Measurements from ENCODE around the gene ATE1. TPM values are rescaled to one million over a fixed set of nuclear protein-coding genes. Genes with fewer than 3 reads are reported as not detected.

The ATE1 gene
- total and polyA plus RNA-seq, 10 of the 15 experiments (the other 5 are each of a cell fraction or from before 2014, with no cell fraction given): 4.3 to 22.7 (median 15.9) TPM

DNA sequence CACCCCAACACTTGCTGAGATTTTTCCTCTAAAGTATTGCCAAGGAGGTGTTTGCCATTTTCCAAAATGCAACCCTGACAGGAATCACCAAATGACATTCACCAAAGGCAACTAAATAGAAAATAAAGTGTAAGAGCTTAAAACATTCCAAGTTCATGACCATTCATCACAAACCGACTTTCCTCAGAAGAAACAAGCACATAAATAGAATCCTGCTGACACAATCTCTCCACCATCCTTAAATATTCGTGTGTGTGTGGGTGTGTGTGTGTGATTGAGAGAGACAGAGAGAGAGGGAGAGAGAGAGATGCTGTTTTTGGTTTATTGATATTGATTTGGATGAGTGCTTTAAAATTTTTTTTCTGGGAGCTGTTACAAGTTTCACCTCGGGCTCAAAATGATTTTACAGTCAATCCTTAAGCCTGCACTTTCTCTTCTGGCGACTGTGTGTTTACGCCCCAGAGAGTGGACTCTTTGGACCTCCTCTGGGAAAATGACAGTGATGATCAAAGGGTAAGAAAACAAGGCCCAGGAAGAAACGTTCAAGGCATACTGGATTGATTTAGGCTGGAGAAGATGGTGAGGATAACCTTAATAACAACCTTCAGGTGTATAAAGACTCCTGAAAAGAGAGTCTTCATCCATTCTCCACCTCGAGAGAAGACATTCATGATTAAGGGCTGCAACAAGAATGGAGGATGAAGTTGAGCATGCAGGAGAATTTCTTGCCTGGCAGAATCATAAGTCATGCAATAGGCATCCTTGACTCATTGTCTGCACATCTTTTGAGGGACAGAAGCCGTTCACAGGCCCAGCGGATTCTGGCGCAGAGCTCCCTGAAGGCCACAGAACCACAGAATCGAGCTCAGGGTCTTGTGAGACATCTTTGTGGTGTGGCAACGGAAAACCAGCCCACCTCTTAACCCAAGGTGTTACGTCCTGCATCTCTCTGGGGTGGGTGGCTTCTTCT is 225.2 kb downstream of the ATE1 start:
- H3K4me1 ChIP-seq (ENCODE audit: control insufficient read depth, insufficient read depth, low read length): no peaks in the 10 kb centered on the region
- no peaks in the 10 kb centered on the region for H3K79me2 ChIP-seq (ENCODE audit: control insufficient read depth, insufficient read depth, low read length)
- H2AFZ ChIP-seq (ENCODE audit: control insufficient read depth, low read depth, low read length): no peak overlapping the region
- BruUV-seq (replicated peaks): no TSS peak
- intact Hi-C loops (cut with micrococcal nuclease; ENCODE audit: unreplicated experiment): no loop called here
- ChIA-PET SMC1A (ENCODE audit: uncharacterized antibody, unreplicated experiment) (no interaction called here), POLR2A (no interaction called here), CTCF (interaction anchor here (0.7 kb wide), 1 partner anchor 39 kb away, joined by 3 read pairs; no protein-coding TSS in a partner anchor), RAD21 (ENCODE audit: unreplicated experiment) (no interaction called here)
- no peak for TF ChIP-seq SIN3A (IDR thresholded peaks at IDR 0.05; ENCODE audit: low read depth, low read length)
- TF ChIP-seq ZNF217 (IDR thresholded peaks at IDR 0.05): no peak
- no peak overlapping the region for H3K27ac ChIP-seq (ENCODE audit: control insufficient read depth, insufficient read depth)
- in situ Hi-C loops (cut with MboI): no loop called here
- no peaks in the 10 kb centered on the region; the same call in 2 of the 3 replicates for H3K9me3 ChIP-seq (replicated peaks; ENCODE audit: control insufficient read depth, insufficient read depth, low read length)
- no peak overlapping the region for H3K4me3 ChIP-seq
- WGBS (ENCODE audit: insufficient coverage, insufficient replicate concordance, low lambda C conversion rate, missing lambda C conversion rate): 23% methylated on average over 13 of the region's 13 CpGs
- no peaks in the 10 kb centered on the region for H3K36me3 ChIP-seq (ENCODE audit: control insufficient read depth in 2 of 2, insufficient read depth in 2 of 2, low read length in 1 of 2)
- DNase-seq (ENCODE audit: low read depth, low spot score) (no peak), ATAC-seq (no peak), FAIRE-seq (no peak)
- no peaks in the 10 kb centered on the region for H4K20me1 ChIP-seq (ENCODE audit: control insufficient read depth, insufficient read depth)
- no peak overlapping the region for H3K9ac ChIP-seq (ENCODE audit: control insufficient read depth, insufficient read depth, low read length)
- no peaks in the 10 kb centered on the region for H3K27me3 ChIP-seq (replicated peaks in 1 of 2; ENCODE audit: control insufficient read depth in 2 of 2, insufficient read depth in 2 of 2, low read length in 1 of 2)
- H3K4me2 ChIP-seq (ENCODE audit: control insufficient read depth, insufficient read depth): no peak overlapping the region

DNA sequence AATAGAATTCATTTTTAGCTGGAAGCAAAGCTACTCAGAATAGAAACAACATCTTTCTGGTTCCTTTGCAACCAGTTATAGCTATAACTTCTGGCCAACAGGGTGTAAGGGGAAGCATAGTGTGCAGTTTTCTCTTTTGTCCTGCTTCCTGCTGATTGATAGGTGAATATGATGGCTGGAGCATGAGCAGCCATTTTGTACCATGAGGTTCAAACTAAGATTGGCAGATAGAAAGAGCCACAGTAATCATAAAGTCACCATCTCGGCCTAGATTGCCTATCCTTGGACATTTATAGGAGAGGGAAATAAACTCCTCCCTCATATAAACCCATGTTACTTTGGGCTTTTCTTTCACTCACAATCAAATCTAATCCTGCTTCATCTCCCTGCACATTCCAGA is 227.4 kb downstream of the ATE1 start:
- in situ Hi-C loops (cut with MboI) (no loop called here), intact Hi-C loops (cut with micrococcal nuclease; ENCODE audit: unreplicated experiment) (no loop called here)
- Histone ChIP-seq H4K20me1 (ENCODE audit: control insufficient read depth, insufficient read depth) (no peaks in the 10 kb centered on the region), H3K9me3 (replicated peaks; ENCODE audit: control insufficient read depth, insufficient read depth, low read length) (no peaks in the 10 kb centered on the region; the same call in 2 of the 3 replicates), H3K9ac (ENCODE audit: control insufficient read depth, insufficient read depth, low read length) (no peak overlapping the region), H3K4me3 (no peak overlapping the region), H3K36me3 (ENCODE audit: control insufficient read depth in 2 of 2, insufficient read depth in 2 of 2, low read length in 1 of 2) (no peaks in the 10 kb centered on the region), H3K27me3 (replicated peaks in 1 of 2; ENCODE audit: control insufficient read depth in 2 of 2, insufficient read depth in 2 of 2, low read length in 1 of 2) (no peaks in the 10 kb centered on the region; a peak in 2 of 4 replicates), H3K27ac (ENCODE audit: control insufficient read depth, insufficient read depth) (no peak overlapping the region), H2AFZ (ENCODE audit: control insufficient read depth, low read depth, low read length) (no peak overlapping the region), H3K4me1 (ENCODE audit: control insufficient read depth, insufficient read depth, low read length) (no peaks in the 10 kb centered on the region), H3K79me2 (ENCODE audit: control insufficient read depth, insufficient read depth, low read length) (no peaks in the 10 kb centered on the region), H3K4me2 (ENCODE audit: control insufficient read depth, insufficient read depth) (no peak overlapping the region)
- ChIA-PET POLR2A (no interaction called here), SMC1A (ENCODE audit: uncharacterized antibody, unreplicated experiment) (no interaction called here), RAD21 (ENCODE audit: unreplicated experiment) (no interaction called here), CTCF (interaction anchor here (1.1 kb wide), 1 partner anchor 125 kb away, joined by 3 read pairs; no protein-coding TSS in a partner anchor)
- FAIRE-seq: no peak
- DNase-seq (ENCODE audit: low read depth, low spot score): no peak
- BruUV-seq (replicated peaks): no TSS peak
- 8% methylated on average over 1 of the region's 1 CpG for WGBS (ENCODE audit: insufficient coverage, insufficient replicate concordance, low lambda C conversion rate, missing lambda C conversion rate)
- no peak for ATAC-seq
- TF ChIP-seq ASH2L (IDR thresholded peaks at IDR 0.05; ENCODE audit: borderline replicate concordance, low read depth): no peak
- TF ChIP-seq RAD51 (IDR thresholded peaks at IDR 0.05): no peak
- TF ChIP-seq, protein P1, sequence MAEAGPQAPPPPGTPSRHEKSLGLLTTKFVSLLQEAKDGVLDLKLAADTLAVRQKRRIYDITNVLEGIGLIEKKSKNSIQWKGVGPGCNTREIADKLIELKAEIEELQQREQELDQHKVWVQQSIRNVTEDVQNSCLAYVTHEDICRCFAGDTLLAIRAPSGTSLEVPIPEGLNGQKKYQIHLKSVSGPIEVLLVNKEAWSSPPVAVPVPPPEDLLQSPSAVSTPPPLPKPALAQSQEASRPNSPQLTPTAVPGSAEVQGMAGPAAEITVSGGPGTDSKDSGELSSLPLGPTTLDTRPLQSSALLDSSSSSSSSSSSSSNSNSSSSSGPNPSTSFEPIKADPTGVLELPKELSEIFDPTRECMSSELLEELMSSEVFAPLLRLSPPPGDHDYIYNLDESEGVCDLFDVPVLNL (IDR thresholded peaks at IDR 0.05; ENCODE audit: low read depth, low read length): no peak
- TF ChIP-seq, protein P2, sequence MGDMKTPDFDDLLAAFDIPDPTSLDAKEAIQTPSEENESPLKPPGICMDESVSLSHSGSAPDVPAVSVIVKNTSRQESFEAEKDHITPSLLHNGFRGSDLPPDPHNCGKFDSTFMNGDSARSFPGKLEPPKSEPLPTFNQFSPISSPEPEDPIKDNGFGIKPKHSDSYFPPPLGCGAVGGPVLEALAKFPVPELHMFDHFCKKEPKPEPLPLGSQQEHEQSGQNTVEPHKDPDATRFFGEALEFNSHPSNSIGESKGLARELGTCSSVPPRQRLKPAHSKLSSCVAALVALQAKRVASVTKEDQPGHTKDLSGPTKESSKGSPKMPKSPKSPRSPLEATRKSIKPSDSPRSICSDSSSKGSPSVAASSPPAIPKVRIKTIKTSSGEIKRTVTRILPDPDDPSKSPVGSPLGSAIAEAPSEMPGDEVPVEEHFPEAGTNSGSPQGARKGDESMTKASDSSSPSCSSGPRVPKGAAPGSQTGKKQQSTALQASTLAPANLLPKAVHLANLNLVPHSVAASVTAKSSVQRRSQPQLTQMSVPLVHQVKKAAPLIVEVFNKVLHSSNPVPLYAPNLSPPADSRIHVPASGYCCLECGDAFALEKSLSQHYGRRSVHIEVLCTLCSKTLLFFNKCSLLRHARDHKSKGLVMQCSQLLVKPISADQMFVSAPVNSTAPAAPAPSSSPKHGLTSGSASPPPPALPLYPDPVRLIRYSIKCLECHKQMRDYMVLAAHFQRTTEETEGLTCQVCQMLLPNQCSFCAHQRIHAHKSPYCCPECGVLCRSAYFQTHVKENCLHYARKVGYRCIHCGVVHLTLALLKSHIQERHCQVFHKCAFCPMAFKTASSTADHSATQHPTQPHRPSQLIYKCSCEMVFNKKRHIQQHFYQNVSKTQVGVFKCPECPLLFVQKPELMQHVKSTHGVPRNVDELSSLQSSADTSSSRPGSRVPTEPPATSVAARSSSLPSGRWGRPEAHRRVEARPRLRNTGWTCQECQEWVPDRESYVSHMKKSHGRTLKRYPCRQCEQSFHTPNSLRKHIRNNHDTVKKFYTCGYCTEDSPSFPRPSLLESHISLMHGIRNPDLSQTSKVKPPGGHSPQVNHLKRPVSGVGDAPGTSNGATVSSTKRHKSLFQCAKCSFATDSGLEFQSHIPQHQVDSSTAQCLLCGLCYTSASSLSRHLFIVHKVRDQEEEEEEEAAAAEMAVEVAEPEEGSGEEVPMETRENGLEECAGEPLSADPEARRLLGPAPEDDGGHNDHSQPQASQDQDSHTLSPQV (IDR thresholded peaks at IDR 0.05): no peak
- TF ChIP-seq STAT1 (conservative IDR thresholded peaks at IDR 0.05): no peak
- TF ChIP-seq CREB1 (IDR thresholded peaks at IDR 0.05; ENCODE audit: low read depth): no peak
- no peak for TF ChIP-seq BMI1 (IDR thresholded peaks at IDR 0.05; ENCODE audit: borderline replicate concordance)
- TF ChIP-seq POLR2AphosphoS2 (IDR thresholded peaks at IDR 0.05; ENCODE audit: low read depth, low read length): no peak

All from GM12878 (cell line).